ENCODE measurements around the gene TFAP2A. TPM values are rescaled to one million over a fixed set of nuclear protein-coding genes. Genes with fewer than 3 reads are reported as not detected.

The TFAP2A gene
- polyA plus RNA-seq, 2 donors = 20.9 to 28.8 TPM

DNA sequence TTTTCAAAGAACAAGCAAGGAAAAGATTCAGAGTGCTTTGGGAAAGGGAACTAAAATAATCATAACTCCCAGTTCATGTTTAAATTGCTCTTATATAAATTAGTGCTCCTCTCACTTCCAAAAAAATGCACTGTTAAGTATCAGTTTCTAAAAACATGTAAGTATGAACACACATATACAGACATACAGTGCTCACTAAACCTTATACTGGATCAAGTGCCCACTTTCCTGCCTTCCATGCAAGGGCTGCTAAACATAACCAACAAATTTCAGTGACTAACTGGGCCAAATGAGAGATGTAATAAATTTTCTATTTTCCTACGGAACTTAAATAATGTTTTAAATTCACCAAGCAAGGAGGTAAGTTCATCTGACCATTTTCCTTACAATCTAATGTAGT, 6.4 kb downstream of the TFAP2A start:
- peak overlapping the region in 1 of 2 donors; percentile 78 for H3K4me3 ChIP-seq (ENCODE audit: low read depth in 1 of 2, low read length in 2 of 2)
- H3K9me3 ChIP-seq (ENCODE audit: control insufficient read depth in 2 of 2, insufficient read depth in 1 of 2, low read depth in 1 of 2, low read length in 1 of 2) = peaks cover 0 to 9% of the 10 kb centered on the region in 2 donors
- WGBS, 2 donors = 16 to 18% methylated on average over 1 of the region's 1 CpG
- peak overlapping the region in 1 of 2 donors; percentile 45 for H3K27ac ChIP-seq (ENCODE audit: low read depth in 2 of 2, low read length in 1 of 2)
- no peaks in the 10 kb centered on the region for H3K27me3 ChIP-seq (ENCODE audit: control insufficient read depth in 1 of 2, insufficient read depth in 2 of 2, low read length in 2 of 2)
- H3K36me3 ChIP-seq (ENCODE audit: control insufficient read depth in 2 of 2, insufficient read depth in 2 of 2, low read length in 1 of 2) = peaks cover 0 to 3% of the 10 kb centered on the region in 2 donors
- peaks cover 0 to 8% of the 10 kb centered on the region in 2 donors for H3K4me1 ChIP-seq (ENCODE audit: control insufficient read depth in 2 of 2, insufficient read depth in 2 of 2, low read length in 1 of 2)

DNA sequence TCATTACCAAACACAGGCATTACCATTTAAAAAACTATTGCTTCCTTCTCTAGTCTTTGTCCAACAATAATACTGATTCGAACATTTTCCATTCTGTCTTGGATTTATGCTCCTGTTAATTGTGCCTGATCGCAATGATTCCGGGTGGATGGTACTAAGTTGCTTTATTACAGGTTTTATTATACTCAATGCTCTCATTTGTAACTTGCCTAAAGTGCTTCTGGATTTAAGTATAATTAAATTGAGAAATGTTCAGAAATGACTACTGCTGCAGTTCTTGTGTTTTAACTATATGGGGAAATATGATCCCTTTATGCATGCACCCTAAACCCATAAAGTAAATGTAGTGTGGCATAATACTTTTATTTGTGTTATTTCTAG, 7.2 kb downstream of the TFAP2A start:
- Histone ChIP-seq H3K4me1 (ENCODE audit: control insufficient read depth in 2 of 2, insufficient read depth in 2 of 2, low read length in 1 of 2) (peaks cover 0 to 8% of the 10 kb centered on the region in 2 donors), H3K9me3 (ENCODE audit: control insufficient read depth in 2 of 2, insufficient read depth in 1 of 2, low read depth in 1 of 2, low read length in 1 of 2) (peaks cover 0 to 7% of the 10 kb centered on the region in 2 donors), H3K36me3 (ENCODE audit: control insufficient read depth in 2 of 2, insufficient read depth in 2 of 2, low read length in 1 of 2) (peaks cover 0 to 3% of the 10 kb centered on the region in 2 donors), H3K4me3 (ENCODE audit: low read depth in 1 of 2, low read length in 2 of 2) (peak overlapping the region in 1 of 2 donors; percentile 30), H3K27ac (ENCODE audit: low read depth in 2 of 2, low read length in 1 of 2) (peak overlapping the region in 1 of 2 donors; percentile 42), H3K27me3 (ENCODE audit: control insufficient read depth in 1 of 2, insufficient read depth in 2 of 2, low read length in 2 of 2) (no peaks in the 10 kb centered on the region)
- WGBS, 2 donors = 18 to 21% methylated on average over 3 of the region's 3 CpGs

DNA sequence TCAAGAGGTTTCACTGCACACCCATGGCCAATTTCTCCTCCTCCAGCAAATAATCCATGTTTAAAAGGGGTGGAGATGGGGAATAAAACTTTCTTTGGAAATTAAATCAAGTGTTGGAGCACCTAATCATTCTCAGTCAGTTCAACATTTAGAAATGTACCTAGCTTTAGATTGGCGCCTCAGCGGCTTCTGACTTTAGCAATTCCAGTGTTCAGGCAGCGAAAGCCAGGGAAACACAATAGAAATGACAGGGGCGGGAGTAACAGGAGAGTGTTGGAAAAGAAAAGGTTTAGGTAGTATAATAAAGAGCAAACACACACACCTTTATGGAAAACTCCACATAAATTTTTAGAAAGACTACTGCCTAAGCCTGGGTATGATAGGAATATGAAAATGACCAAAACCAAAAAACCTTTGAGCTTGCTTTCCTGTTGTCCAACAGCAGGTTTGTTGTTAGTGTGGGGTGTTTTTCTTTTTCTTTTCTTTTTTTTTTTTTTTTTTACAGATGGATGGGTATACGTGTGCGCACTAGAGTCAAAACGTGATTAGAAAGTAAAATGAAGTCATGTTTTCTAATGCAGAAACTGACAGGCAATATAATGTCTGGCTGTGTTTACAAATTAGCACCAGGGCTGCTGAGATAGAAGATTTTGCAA, 7.7 kb downstream of the TFAP2A start:
- Histone ChIP-seq H3K27ac (ENCODE audit: low read depth in 2 of 2, low read length in 1 of 2) (peak overlapping the region; percentile 42 to 51), H3K4me3 (ENCODE audit: low read depth in 1 of 2, low read length in 2 of 2) (peak overlapping the region in 1 of 2 donors; percentile 30), H3K36me3 (ENCODE audit: control insufficient read depth in 2 of 2, insufficient read depth in 2 of 2, low read length in 1 of 2) (peaks cover 0 to 3% of the 10 kb centered on the region in 2 donors), H3K4me1 (ENCODE audit: control insufficient read depth in 2 of 2, insufficient read depth in 2 of 2, low read length in 1 of 2) (peaks cover 0 to 8% of the 10 kb centered on the region in 2 donors), H3K27me3 (ENCODE audit: control insufficient read depth in 1 of 2, insufficient read depth in 2 of 2, low read length in 2 of 2) (no peaks in the 10 kb centered on the region), H3K9me3 (ENCODE audit: control insufficient read depth in 2 of 2, insufficient read depth in 1 of 2, low read depth in 1 of 2, low read length in 1 of 2) (peaks cover 0 to 7% of the 10 kb centered on the region in 2 donors)
- 14 to 17% methylated on average over 7 of the region's 7 CpGs for WGBS, 2 donors

DNA sequence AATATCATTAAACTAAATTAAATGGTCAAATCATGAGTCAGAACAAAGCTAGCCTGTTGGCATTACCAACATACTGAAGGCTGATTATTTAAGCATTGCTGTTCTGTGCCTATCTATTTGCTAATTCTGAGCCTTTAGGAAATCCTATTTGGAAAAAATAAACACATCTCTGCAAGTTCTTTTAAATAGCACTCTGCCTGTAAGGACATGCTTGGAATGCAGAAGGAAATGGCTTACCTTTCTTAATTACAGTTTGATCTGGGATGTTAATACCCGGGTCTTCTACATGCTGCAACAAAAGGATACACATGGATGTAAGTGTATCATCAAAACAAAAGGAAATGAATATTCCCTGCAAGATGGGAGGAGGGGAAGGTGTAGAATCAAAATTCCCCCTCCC, 8.3 kb downstream of the TFAP2A start:
- peak overlapping the region in 1 of 2 donors; percentile 42 for H3K27ac ChIP-seq (ENCODE audit: low read depth in 2 of 2, low read length in 1 of 2)
- no peaks in the 10 kb centered on the region for H3K27me3 ChIP-seq (ENCODE audit: control insufficient read depth in 1 of 2, insufficient read depth in 2 of 2, low read length in 2 of 2)
- H3K4me1 ChIP-seq (ENCODE audit: control insufficient read depth in 2 of 2, insufficient read depth in 2 of 2, low read length in 1 of 2) = peaks cover 0 to 8% of the 10 kb centered on the region in 2 donors
- peak overlapping the region in 1 of 2 donors; percentile 30 for H3K4me3 ChIP-seq (ENCODE audit: low read depth in 1 of 2, low read length in 2 of 2)
- peaks cover 0 to 7% of the 10 kb centered on the region in 2 donors for H3K9me3 ChIP-seq (ENCODE audit: control insufficient read depth in 2 of 2, insufficient read depth in 1 of 2, low read depth in 1 of 2, low read length in 1 of 2)
- 12 to 16% methylated on average over 1 of the region's 1 CpG for WGBS, 2 donors
- H3K36me3 ChIP-seq (ENCODE audit: control insufficient read depth in 2 of 2, insufficient read depth in 2 of 2, low read length in 1 of 2) = peaks cover 0 to 3% of the 10 kb centered on the region in 2 donors

DNA sequence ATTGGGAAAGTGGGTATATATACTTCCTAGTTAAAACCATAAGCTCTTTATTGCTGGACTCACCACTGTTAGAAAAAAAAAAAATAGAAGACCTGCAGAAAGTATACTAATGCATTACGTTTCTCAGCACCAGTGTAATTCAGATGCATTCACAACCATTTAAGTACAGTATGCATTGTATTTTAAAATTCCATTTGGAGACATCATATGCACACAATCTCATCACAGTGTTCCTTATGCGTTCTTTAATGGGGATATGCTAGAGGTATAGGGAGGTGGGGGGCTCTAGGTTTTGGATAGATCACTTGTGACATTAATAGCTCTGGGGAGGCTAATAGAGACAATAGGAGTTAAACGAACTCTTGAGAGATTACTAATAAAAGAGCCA, 9.4 kb downstream of the TFAP2A start:
- peaks cover 0 to 7% of the 10 kb centered on the region in 2 donors for H3K9me3 ChIP-seq (ENCODE audit: control insufficient read depth in 2 of 2, insufficient read depth in 1 of 2, low read depth in 1 of 2, low read length in 1 of 2)
- peak overlapping the region in 1 of 2 donors; percentile 92 for H3K27ac ChIP-seq (ENCODE audit: low read depth in 2 of 2, low read length in 1 of 2)
- H3K4me1 ChIP-seq (ENCODE audit: control insufficient read depth in 2 of 2, insufficient read depth in 2 of 2, low read length in 1 of 2) = peaks cover 0 to 8% of the 10 kb centered on the region in 2 donors
- H3K4me3 ChIP-seq (ENCODE audit: low read depth in 1 of 2, low read length in 2 of 2) = peak overlapping the region in 1 of 2 donors; percentile 38
- H3K36me3 ChIP-seq (ENCODE audit: control insufficient read depth in 2 of 2, insufficient read depth in 2 of 2, low read length in 1 of 2) = peaks cover 0 to 3% of the 10 kb centered on the region in 2 donors
- H3K27me3 ChIP-seq (ENCODE audit: control insufficient read depth in 1 of 2, insufficient read depth in 2 of 2, low read length in 2 of 2) = no peaks in the 10 kb centered on the region
- 20 to 27% methylated on average over 3 of the region's 3 CpGs for WGBS, 2 donors

DNA sequence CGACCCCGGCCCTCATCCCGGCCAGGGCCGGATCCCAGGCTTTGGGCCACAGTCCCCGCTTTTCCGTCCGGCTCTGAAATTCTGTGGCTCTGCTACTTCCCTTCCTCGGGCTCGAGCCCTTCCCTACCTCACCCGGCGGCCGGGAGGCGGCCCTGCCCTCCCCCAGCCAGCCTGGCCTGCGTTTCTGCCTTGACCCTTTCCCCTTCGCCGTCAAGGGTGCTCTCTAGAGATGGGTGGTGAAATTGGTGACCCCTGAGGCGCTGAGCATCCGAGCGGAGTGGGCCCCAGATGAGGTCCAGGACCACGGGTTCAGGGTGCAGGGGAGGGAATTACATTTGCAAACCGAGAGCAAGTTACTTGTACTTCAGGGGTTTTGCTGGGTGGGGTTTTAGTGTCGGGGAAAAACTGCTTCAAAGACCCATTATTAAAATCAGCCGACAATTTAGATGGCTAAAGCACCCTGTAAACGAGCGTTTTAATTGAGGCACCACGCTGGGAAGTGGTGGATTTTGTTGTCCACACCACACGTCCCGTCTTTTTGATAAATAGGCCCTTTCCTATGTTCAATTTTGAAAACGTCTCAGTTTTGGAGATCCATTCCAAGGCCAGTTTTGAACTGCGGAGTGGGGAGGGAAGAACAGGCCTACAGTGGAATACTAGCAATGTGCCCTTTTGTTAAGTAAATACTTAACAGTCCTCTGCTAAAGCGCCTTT, 9.9 kb downstream of the TFAP2A start:
- peak overlapping the region; percentile 91 to 92 for H3K27ac ChIP-seq (ENCODE audit: low read depth in 2 of 2, low read length in 1 of 2)
- WGBS, 2 donors = 33% methylated on average over 28 to 31 of the region's 31 CpGs
- peak overlapping the region; percentile 37 to 38 for H3K4me3 ChIP-seq (ENCODE audit: low read depth in 1 of 2, low read length in 2 of 2)

DNA sequence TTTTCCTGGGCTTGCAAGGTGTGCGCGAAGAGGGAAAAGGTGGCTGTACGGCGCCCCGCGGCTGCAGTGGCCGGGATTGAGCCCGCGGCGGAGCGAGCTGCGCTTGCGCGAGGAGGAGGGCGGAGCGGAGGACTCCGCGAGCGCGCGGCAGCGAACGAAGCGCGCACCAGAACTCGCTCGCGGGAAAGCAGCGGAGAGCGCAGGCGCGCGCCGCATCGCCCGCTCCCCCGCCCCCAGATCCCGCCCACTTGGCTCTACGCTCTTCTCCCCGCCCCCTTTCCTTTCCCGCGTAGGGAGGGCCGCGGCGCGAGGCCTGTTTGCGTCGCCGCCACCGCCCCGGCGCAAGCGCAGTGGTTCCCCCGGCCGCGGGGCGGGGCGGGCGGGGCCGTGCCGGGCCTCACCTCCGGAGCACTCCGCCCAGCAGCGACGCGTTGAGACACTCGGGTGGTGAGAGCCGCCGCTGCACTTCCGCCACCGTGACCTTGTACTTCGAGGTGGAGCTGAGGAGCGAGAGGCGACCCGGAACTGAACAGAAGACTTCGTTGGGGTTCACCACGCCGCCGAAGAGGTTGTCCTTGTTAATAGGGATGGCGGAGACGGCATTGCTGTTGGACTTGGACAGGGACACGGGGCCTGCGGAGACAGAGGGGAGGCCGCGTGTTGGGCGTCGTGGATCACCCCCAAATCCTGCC, 10.6 kb downstream of the TFAP2A start:
- Histone ChIP-seq H3K4me3 (ENCODE audit: low read depth in 1 of 2, low read length in 2 of 2) (peak overlapping the region; percentile 38 to 40), H3K27me3 (ENCODE audit: control insufficient read depth in 1 of 2, insufficient read depth in 2 of 2, low read length in 2 of 2) (no peaks in the 10 kb centered on the region), H3K4me1 (ENCODE audit: control insufficient read depth in 2 of 2, insufficient read depth in 2 of 2, low read length in 1 of 2) (peaks cover 2 to 8% of the 10 kb centered on the region in 2 donors), H3K27ac (ENCODE audit: low read depth in 2 of 2, low read length in 1 of 2) (peak overlapping the region; percentile 91 to 92), H3K9me3 (ENCODE audit: control insufficient read depth in 2 of 2, insufficient read depth in 1 of 2, low read depth in 1 of 2, low read length in 1 of 2) (peaks cover 0 to 4% of the 10 kb centered on the region in 2 donors), H3K36me3 (ENCODE audit: control insufficient read depth in 2 of 2, insufficient read depth in 2 of 2, low read length in 1 of 2) (no peaks in the 10 kb centered on the region)
- 2% methylated on average over 58 to 87 of the region's 87 CpGs for WGBS, 2 donors

More for the DNA sequence above, 9.9 kb downstream of the TFAP2A start:
- peaks cover 0 to 7% of the 10 kb centered on the region in 2 donors for H3K9me3 ChIP-seq (ENCODE audit: control insufficient read depth in 2 of 2, insufficient read depth in 1 of 2, low read depth in 1 of 2, low read length in 1 of 2)
- peaks cover 0 to 3% of the 10 kb centered on the region in 2 donors for H3K36me3 ChIP-seq (ENCODE audit: control insufficient read depth in 2 of 2, insufficient read depth in 2 of 2, low read length in 1 of 2)
- no peaks in the 10 kb centered on the region for H3K27me3 ChIP-seq (ENCODE audit: control insufficient read depth in 1 of 2, insufficient read depth in 2 of 2, low read length in 2 of 2)
- peaks cover 0 to 8% of the 10 kb centered on the region in 2 donors for H3K4me1 ChIP-seq (ENCODE audit: control insufficient read depth in 2 of 2, insufficient read depth in 2 of 2, low read length in 1 of 2)

DNA sequence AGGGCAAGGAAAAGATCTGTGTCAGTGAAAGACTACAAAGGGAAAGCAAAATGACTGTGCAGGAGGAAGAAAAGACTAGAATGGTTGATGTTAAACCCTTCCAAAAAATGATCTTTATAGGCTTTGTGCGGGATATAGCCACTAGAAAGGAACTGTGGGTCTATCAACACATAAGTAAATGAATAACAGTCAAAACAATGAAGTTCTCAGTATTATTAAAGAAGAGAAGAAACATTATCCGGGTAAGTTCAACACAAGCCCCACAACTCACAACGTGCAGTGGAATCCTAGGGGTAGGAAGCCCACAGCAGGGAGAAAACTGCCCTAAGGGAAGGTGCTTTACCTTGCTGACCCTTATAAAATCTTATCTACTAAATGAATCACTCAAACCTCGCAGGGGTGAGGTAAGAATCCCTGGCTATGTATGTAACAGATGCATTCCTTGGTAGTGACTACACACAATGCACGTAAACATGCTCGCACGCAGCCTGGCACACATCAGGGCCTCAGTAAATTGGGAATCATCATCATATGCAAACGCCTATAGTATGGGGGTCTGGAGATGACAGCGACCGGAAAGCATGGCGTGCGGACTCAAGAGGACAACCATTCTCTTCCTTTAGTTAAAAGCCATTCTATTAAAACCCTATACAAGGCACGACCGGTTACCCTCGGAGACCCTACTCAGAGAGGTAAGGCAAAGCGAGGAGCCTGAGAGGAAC, 11.3 kb downstream of the TFAP2A start:
- WGBS, 2 donors = 3% methylated on average over 16 of the region's 16 CpGs
- Histone ChIP-seq H3K36me3 (ENCODE audit: control insufficient read depth in 2 of 2, insufficient read depth in 2 of 2, low read length in 1 of 2) (no peaks in the 10 kb centered on the region), H3K4me1 (ENCODE audit: control insufficient read depth in 2 of 2, insufficient read depth in 2 of 2, low read length in 1 of 2) (peaks cover 2 to 8% of the 10 kb centered on the region in 2 donors), H3K27me3 (ENCODE audit: control insufficient read depth in 1 of 2, insufficient read depth in 2 of 2, low read length in 2 of 2) (no peaks in the 10 kb centered on the region), H3K27ac (ENCODE audit: low read depth in 2 of 2, low read length in 1 of 2) (peak overlapping the region; percentile 62 to 85), H3K9me3 (ENCODE audit: control insufficient read depth in 2 of 2, insufficient read depth in 1 of 2, low read depth in 1 of 2, low read length in 1 of 2) (peaks cover 0 to 4% of the 10 kb centered on the region in 2 donors), H3K4me3 (ENCODE audit: low read depth in 1 of 2, low read length in 2 of 2) (peak overlapping the region; percentile 38 to 40)
